ENCODE measurements around the gene SPEM3.
"Not testable (repeated sequence)": the region's sequence is repeated elsewhere in the genome, so short reads cannot be mapped to it uniquely, and the experiment has no call there.

DNA sequence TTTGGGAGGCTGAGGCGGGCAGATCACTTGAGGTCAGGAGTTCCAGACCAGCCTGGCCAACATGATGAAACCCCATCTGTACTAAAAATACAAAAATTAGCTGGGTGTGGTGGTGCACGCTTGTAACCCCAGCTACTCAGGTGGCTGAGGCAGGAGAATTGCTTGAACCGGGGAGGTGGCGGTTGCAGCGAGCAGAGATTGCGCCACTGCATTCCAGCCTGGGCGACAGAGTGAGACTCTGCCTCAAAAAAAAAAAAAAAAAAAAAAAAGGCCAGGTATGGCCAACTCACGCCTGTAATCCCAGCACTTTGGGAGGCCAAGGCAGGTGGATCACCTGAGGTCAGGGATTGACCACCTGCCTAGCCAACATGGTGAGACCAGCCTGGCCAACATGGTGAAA is 46.1 kb downstream of the SPEM3 start:
- TF ChIP-seq EP300, POLR2A (IDR thresholded peaks at IDR 0.05): not testable (repeated sequence)
- TF ChIP-seq, protein P1, sequence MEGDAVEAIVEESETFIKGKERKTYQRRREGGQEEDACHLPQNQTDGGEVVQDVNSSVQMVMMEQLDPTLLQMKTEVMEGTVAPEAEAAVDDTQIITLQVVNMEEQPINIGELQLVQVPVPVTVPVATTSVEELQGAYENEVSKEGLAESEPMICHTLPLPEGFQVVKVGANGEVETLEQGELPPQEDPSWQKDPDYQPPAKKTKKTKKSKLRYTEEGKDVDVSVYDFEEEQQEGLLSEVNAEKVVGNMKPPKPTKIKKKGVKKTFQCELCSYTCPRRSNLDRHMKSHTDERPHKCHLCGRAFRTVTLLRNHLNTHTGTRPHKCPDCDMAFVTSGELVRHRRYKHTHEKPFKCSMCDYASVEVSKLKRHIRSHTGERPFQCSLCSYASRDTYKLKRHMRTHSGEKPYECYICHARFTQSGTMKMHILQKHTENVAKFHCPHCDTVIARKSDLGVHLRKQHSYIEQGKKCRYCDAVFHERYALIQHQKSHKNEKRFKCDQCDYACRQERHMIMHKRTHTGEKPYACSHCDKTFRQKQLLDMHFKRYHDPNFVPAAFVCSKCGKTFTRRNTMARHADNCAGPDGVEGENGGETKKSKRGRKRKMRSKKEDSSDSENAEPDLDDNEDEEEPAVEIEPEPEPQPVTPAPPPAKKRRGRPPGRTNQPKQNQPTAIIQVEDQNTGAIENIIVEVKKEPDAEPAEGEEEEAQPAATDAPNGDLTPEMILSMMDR (IDR thresholded peaks at IDR 0.05), result not testable (repeated sequence)

All from ovary (tissue), 3 donors.